Measurements from ENCODE around the gene GSC2. TPM values are rescaled to one million over a fixed set of nuclear protein-coding genes. Genes with fewer than 3 reads are reported as not detected.

Gene GSC2
- total RNA-seq, 1 donor from 2014 or later: not detected

- Mint-ChIP-seq H3K27ac (ENCODE audit: unreplicated experiment) (no peak overlapping the region), H3K4me3 (peak overlapping the region; percentile 91), H3K9me3 (no peaks in the 10 kb centered on the region), H3K27me3 (ENCODE audit: low read depth) (no peaks in the 10 kb centered on the region), H3K36me3 (ENCODE audit: low read depth) (no peaks in the 10 kb centered on the region), H3K4me1 (peaks cover 28% of the 10 kb centered on the region)
- DNase-seq (ENCODE audit: low read depth, low spot score): no peak
- TF ChIP-seq CTCF (conservative IDR thresholded peaks at IDR 0.05): no peak
Observed at GRCh38 chr22:19123936-19124335, 26.2 kb downstream of the GSC2 start.

GRCh38 chr22:19122752-19123492, 27.2 kb downstream of the GSC2 start:
- Mint-ChIP-seq H3K27me3 (ENCODE audit: low read depth) (no peaks in the 10 kb centered on the region), H3K4me3 (peak overlapping the region; percentile 91), H3K4me1 (peaks cover 28% of the 10 kb centered on the region), H3K9me3 (no peaks in the 10 kb centered on the region), H3K36me3 (ENCODE audit: low read depth) (no peaks in the 10 kb centered on the region), H3K27ac (ENCODE audit: unreplicated experiment) (peak overlapping the region; percentile 83)
- TF ChIP-seq CTCF (conservative IDR thresholded peaks at IDR 0.05): no peak
- no peak for DNase-seq (ENCODE audit: low read depth, low spot score)

- peak; percentile 94 for DNase-seq (ENCODE audit: low read depth, low spot score)
- H3K9me3 Mint-ChIP-seq: no peaks in the 10 kb centered on the region
- peak within 1 kb of the TSS; percentile 94 for H3K4me3 Mint-ChIP-seq
- TF ChIP-seq CTCF (conservative IDR thresholded peaks at IDR 0.05): no peak
- H3K4me1 Mint-ChIP-seq: peaks cover 28% of the 10 kb centered on the region
- H3K27ac Mint-ChIP-seq (ENCODE audit: unreplicated experiment): peak within 1 kb of the TSS; percentile 83
- H3K27me3 Mint-ChIP-seq (ENCODE audit: low read depth): no peaks in the 10 kb centered on the region
- H3K36me3 Mint-ChIP-seq (ENCODE audit: low read depth): no peaks in the 10 kb centered on the region
Observed at GRCh38 chr22:19122143-19122751, 27.8 kb downstream of the GSC2 start, which contains the start of gene DGCR2. Gene DGCR2 (minus strand): TSS chr22:19122412. CDS start chr22:19122206, 206 bp downstream.

- Mint-ChIP-seq H3K36me3 (ENCODE audit: low read depth) (no peaks in the 10 kb centered on the region), H3K4me1 (peaks cover 31% of the 10 kb centered on the region), H3K27ac (ENCODE audit: unreplicated experiment) (peak overlapping the region; percentile 50), H3K4me3 (peak overlapping the region; percentile 94), H3K9me3 (no peaks in the 10 kb centered on the region), H3K27me3 (ENCODE audit: low read depth) (no peaks in the 10 kb centered on the region)
- no peak for TF ChIP-seq CTCF (conservative IDR thresholded peaks at IDR 0.05)
- DNase-seq (ENCODE audit: low read depth, low spot score): peak; percentile 29
Observed at GRCh38 chr22:19121631-19122142, 28.4 kb downstream of the GSC2 start.

- Mint-ChIP-seq H3K27ac (ENCODE audit: unreplicated experiment) (peak overlapping the region; percentile 50), H3K4me1 (peaks cover 36% of the 10 kb centered on the region)
Observed at GRCh38 chr22:19120829-19121630, 29.1 kb downstream of the GSC2 start.

More at GRCh38 chr22:19120829-19121630, 29.1 kb downstream of the GSC2 start:
- no peaks in the 10 kb centered on the region for H3K9me3 Mint-ChIP-seq
- peak overlapping the region; percentile 94 for H3K4me3 Mint-ChIP-seq
- H3K36me3 Mint-ChIP-seq (ENCODE audit: low read depth): no peaks in the 10 kb centered on the region
- H3K27me3 Mint-ChIP-seq (ENCODE audit: low read depth): no peaks in the 10 kb centered on the region
- no peak for TF ChIP-seq CTCF (conservative IDR thresholded peaks at IDR 0.05)
- DNase-seq (ENCODE audit: low read depth, low spot score): no peak

Data from neural crest cell (in vitro differentiated cells).